ENCODE measurements around the gene PSG7. TPM values are rescaled to one million over a fixed set of nuclear protein-coding genes. Genes with fewer than 3 reads are reported as not detected.

The PSG7 gene
- total and polyA plus RNA-seq, 2 of the 13 experiments (the other 11 are each of a cell fraction or from before 2014, with no cell fraction given) = not detected

- H3K79me2 ChIP-seq (ENCODE audit: insufficient read depth, low read length) = no peaks in the 10 kb centered on the region
- H3K36me3 ChIP-seq (replicated peaks in 1 of 2; ENCODE audit: control insufficient read depth in 1 of 2, insufficient read depth in 2 of 2, low read length in 2 of 2) = no peaks in the 10 kb centered on the region
- WGBS (ENCODE audit: low lambda C conversion rate) = 0% methylated on average over 2 of the region's 2 CpGs
- no peak overlapping the region for H3K4me3 ChIP-seq (replicated peaks in 1 of 3; ENCODE audit: insufficient read depth in 1 of 3, low read depth in 2 of 3, low read length in 3 of 3)
- no peak overlapping the region for H3K4me2 ChIP-seq (ENCODE audit: low read depth, low read length)
- intact Hi-C loops (cut with micrococcal nuclease; ENCODE audit: unreplicated experiment) = no loop called here
- ATAC-seq (no peak), DNase-seq (ENCODE audit: low spot score) (no peak), FAIRE-seq (no peak)
- H3K27ac ChIP-seq (ENCODE audit: extremely low read length, insufficient read depth, low read length) = no peak overlapping the region
- no peaks in the 10 kb centered on the region for H3K9me3 ChIP-seq (ENCODE audit: low read length)
- no TSS peak for BruUV-seq (replicated peaks)
- no peaks in the 10 kb centered on the region for H3K4me1 ChIP-seq (ENCODE audit: insufficient read depth, low read length)
- in situ Hi-C loops (cut with HindIII; ENCODE audit: extremely low pct_ligation_motif_present, low pct_unique_long_range_greater_than_20kb) = no loop called here
- no peak overlapping the region for H2AFZ ChIP-seq (ENCODE audit: low read length)
- ChIA-PET POLR2A (no interaction called here), CTCF (ENCODE audit: low intra/inter-chr PET ratio, low total read pairs) (no interaction called here)
- H3K27me3 ChIP-seq (ENCODE audit: control insufficient read depth in 1 of 2, insufficient read depth in 2 of 2, low read length in 2 of 2) = no peaks in the 10 kb centered on the region
- no peak for TF ChIP-seq POLR2AphosphoS5 (IDR thresholded peaks at IDR 0.05; ENCODE audit: low read depth, low read length)
- TF ChIP-seq, protein P1, sequence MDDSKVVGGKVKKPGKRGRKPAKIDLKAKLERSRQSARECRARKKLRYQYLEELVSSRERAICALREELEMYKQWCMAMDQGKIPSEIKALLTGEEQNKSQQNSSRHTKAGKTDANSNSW (CRISPR knock-in tag; IDR thresholded peaks at IDR 0.05; ENCODE audit: borderline replicate concordance) = no peak
- TF ChIP-seq, protein P2, sequence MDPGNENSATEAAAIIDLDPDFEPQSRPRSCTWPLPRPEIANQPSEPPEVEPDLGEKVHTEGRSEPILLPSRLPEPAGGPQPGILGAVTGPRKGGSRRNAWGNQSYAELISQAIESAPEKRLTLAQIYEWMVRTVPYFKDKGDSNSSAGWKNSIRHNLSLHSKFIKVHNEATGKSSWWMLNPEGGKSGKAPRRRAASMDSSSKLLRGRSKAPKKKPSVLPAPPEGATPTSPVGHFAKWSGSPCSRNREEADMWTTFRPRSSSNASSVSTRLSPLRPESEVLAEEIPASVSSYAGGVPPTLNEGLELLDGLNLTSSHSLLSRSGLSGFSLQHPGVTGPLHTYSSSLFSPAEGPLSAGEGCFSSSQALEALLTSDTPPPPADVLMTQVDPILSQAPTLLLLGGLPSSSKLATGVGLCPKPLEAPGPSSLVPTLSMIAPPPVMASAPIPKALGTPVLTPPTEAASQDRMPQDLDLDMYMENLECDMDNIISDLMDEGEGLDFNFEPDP (CRISPR knock-in tag; conservative IDR thresholded peaks at IDR 0.05) = no peak
- TF ChIP-seq, protein P3, sequence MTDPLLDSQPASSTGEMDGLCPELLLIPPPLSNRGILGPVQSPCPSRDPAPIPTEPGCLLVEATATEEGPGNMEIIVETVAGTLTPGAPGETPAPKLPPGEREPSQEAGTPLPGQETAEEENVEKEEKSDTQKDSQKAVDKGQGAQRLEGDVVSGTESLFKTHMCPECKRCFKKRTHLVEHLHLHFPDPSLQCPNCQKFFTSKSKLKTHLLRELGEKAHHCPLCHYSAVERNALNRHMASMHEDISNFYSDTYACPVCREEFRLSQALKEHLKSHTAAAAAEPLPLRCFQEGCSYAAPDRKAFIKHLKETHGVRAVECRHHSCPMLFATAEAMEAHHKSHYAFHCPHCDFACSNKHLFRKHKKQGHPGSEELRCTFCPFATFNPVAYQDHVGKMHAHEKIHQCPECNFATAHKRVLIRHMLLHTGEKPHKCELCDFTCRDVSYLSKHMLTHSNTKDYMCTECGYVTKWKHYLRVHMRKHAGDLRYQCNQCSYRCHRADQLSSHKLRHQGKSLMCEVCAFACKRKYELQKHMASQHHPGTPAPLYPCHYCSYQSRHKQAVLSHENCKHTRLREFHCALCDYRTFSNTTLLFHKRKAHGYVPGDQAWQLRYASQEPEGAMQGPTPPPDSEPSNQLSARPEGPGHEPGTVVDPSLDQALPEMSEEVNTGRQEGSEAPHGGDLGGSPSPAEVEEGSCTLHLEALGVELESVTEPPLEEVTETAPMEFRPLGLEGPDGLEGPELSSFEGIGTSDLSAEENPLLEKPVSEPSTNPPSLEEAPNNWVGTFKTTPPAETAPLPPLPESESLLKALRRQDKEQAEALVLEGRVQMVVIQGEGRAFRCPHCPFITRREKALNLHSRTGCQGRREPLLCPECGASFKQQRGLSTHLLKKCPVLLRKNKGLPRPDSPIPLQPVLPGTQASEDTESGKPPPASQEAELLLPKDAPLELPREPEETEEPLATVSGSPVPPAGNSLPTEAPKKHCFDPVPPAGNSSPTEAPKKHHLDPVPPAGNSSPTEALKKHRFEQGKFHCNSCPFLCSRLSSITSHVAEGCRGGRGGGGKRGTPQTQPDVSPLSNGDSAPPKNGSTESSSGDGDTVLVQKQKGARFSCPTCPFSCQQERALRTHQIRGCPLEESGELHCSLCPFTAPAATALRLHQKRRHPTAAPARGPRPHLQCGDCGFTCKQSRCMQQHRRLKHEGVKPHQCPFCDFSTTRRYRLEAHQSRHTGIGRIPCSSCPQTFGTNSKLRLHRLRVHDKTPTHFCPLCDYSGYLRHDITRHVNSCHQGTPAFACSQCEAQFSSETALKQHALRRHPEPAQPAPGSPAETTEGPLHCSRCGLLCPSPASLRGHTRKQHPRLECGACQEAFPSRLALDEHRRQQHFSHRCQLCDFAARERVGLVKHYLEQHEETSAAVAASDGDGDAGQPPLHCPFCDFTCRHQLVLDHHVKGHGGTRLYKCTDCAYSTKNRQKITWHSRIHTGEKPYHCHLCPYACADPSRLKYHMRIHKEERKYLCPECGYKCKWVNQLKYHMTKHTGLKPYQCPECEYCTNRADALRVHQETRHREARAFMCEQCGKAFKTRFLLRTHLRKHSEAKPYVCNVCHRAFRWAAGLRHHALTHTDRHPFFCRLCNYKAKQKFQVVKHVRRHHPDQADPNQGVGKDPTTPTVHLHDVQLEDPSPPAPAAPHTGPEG (CRISPR knock-in tag; IDR thresholded peaks at IDR 0.05) = no peak
- TF ChIP-seq, protein P4, sequence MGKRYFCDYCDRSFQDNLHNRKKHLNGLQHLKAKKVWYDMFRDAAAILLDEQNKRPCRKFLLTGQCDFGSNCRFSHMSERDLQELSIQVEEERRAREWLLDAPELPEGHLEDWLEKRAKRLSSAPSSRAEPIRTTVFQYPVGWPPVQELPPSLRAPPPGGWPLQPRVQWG (CRISPR knock-in tag; IDR thresholded peaks at IDR 0.05; ENCODE audit: borderline replicate concordance, low read depth) = no peak
- TF ChIP-seq, protein P5, sequence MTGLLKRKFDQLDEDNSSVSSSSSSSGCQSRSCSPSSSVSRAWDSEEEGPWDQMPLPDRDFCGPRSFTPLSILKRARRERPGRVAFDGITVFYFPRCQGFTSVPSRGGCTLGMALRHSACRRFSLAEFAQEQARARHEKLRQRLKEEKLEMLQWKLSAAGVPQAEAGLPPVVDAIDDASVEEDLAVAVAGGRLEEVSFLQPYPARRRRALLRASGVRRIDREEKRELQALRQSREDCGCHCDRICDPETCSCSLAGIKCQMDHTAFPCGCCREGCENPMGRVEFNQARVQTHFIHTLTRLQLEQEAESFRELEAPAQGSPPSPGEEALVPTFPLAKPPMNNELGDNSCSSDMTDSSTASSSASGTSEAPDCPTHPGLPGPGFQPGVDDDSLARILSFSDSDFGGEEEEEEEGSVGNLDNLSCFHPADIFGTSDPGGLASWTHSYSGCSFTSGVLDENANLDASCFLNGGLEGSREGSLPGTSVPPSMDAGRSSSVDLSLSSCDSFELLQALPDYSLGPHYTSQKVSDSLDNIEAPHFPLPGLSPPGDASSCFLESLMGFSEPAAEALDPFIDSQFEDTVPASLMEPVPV (CRISPR knock-in tag; IDR thresholded peaks at IDR 0.05) = no peak
- H4K20me1 ChIP-seq (ENCODE audit: insufficient read depth, low read length) = no peaks in the 10 kb centered on the region
- no peak overlapping the region for H3K9ac ChIP-seq (ENCODE audit: insufficient read depth, low read depth, low read length)
Measured at GRCh38 chr19:42965176-42965575, 28.2 kb upstream of the PSG7 start.

Measured in HepG2 (cell line).